GM18951 (cell line): ENCODE measurements around the gene WDR33.
"Not testable (repeated sequence)": the region's sequence is repeated elsewhere in the genome, so short reads cannot be mapped to it uniquely, and the experiment has no call there.

ENCODE experiments used
- POLR2A ChIP-seq: IDR thresholded peaks from 4 replicates; pipeline ENCODE4 v1.6.1; 2011; ENCODE audit warnings: mild to moderate bottlenecking; ENCODE audit not compliant: insufficient read length, insufficient read depth; ENCODE audit errors: extremely low read depth
- in situ Hi-C: fragments of 300-500 bp; cut with MboI; formaldehyde crosslinking; loops from one replicate; pipeline ENCODE4 v1.12.0; 2022; ENCODE audit warnings: low sequenced_read_pairs, mixed read lengths, inconsistent platforms; ENCODE audit not compliant: unreplicated experiment

Gene WDR33

GRCh38 chr2:127826047-127826446 lies 15.1 kb upstream of the WDR33 start:
- in situ Hi-C loops = no loop called here
- TF ChIP-seq POLR2A = no peak

- in situ Hi-C loops = no loop called here
- no peak for TF ChIP-seq POLR2A
These were observed 9.2 kb upstream of the WDR33 start for GRCh38 chr2:127820080-127820668.

GRCh38 chr2:127818794-127819425 lies 7.9 kb upstream of the WDR33 start:
- in situ Hi-C loops = no loop called here
- TF ChIP-seq POLR2A = no peak

GRCh38 chr2:127818241-127818640 lies 7.3 kb upstream of the WDR33 start:
- in situ Hi-C loops = no loop called here
- TF ChIP-seq POLR2A = no peak

- TF ChIP-seq POLR2A = no peak
- in situ Hi-C loops = no loop called here
These were observed 3.7 kb upstream of the WDR33 start for GRCh38 chr2:127814677-127815076.

- in situ Hi-C loops = not testable (repeated sequence)
These were observed 1.5 kb upstream of the WDR33 start for GRCh38 chr2:127812441-127812840.

GRCh38 chr2:127811397-127812321 lies 688 bp upstream of the WDR33 start:
- in situ Hi-C loops = no loop called here
- TF ChIP-seq POLR2A = no peak

GRCh38 chr2:127810156-127810618 lies 784 bp downstream of the WDR33 start:
- no peak for TF ChIP-seq POLR2A
- in situ Hi-C loops = no loop called here

GRCh38 chr2:127807678-127808353 lies 3.2 kb downstream of the WDR33 start:
- TF ChIP-seq POLR2A = no peak
- in situ Hi-C loops = no loop called here

GRCh38 chr2:127806860-127807259 lies 4.1 kb downstream of the WDR33 start:
- in situ Hi-C loops = not testable (repeated sequence)

GRCh38 chr2:127805491-127805890 lies 5.5 kb downstream of the WDR33 start:
- in situ Hi-C loops = no loop called here
- TF ChIP-seq POLR2A = no peak

- in situ Hi-C loops = no loop called here
- TF ChIP-seq POLR2A = no peak
These were observed 11.0 kb downstream of the WDR33 start for GRCh38 chr2:127799926-127800325.

- TF ChIP-seq POLR2A = no peak
- in situ Hi-C loops = no loop called here
These were observed 14.6 kb downstream of the WDR33 start for GRCh38 chr2:127796389-127796788.

GRCh38 chr2:127794901-127795300 lies 16.1 kb downstream of the WDR33 start:
- in situ Hi-C loops = not testable (repeated sequence)
